CD4-positive, alpha-beta T cell treated with Interleukin-15 for 4 hours (primary cell): ENCODE data around the gene ACTG1.
A peak's percentile ranks its signal among the peaks of the same experiment; 100 is the strongest.

Source experiments
- DNase-seq: peaks from one replicate; pipeline ENCODE4 v3.0.0-alpha.2; 2020; ENCODE audit warnings: low spot score

ACTG1 gene

GRCh38 chr17:81494626-81495377 is 17.8 kb downstream of the ACTG1 start:
- DNase-seq = no peak

GRCh38 chr17:81493198-81494038 is 19.2 kb downstream of the ACTG1 start:
- DNase-seq = no peak

GRCh38 chr17:81492706-81493105 is 19.9 kb downstream of the ACTG1 start:
- no peak for DNase-seq

GRCh38 chr17:81492202-81492601 is 20.4 kb downstream of the ACTG1 start:
- no peak for DNase-seq

- DNase-seq = no peak
Observed at GRCh38 chr17:81491761-81492160, 20.8 kb downstream of the ACTG1 start.

- DNase-seq = no peak
Observed at GRCh38 chr17:81491181-81491581, 21.4 kb downstream of the ACTG1 start.

GRCh38 chr17:81489998-81490992 is 22.3 kb downstream of the ACTG1 start:
- DNase-seq = no peak

- no peak for DNase-seq
Observed at GRCh38 chr17:81489012-81489997, 23.3 kb downstream of the ACTG1 start.

GRCh38 chr17:81488276-81488860 is 24.2 kb downstream of the ACTG1 start:
- no peak for DNase-seq

GRCh38 chr17:81487487-81488275 is 24.9 kb downstream of the ACTG1 start:
- peak; percentile 74 for DNase-seq

- no peak for DNase-seq
Observed at GRCh38 chr17:81487089-81487486, 25.5 kb downstream of the ACTG1 start.

GRCh38 chr17:81486199-81486810 is 26.3 kb downstream of the ACTG1 start:
- DNase-seq = no peak

- peak; percentile 88 for DNase-seq
Observed at GRCh38 chr17:81484195-81484979, 28.2 kb downstream of the ACTG1 start.

- DNase-seq = no peak
Observed at GRCh38 chr17:81483862-81484194, 28.8 kb downstream of the ACTG1 start.

- no peak for DNase-seq
Observed at GRCh38 chr17:81483085-81483861, 29.3 kb downstream of the ACTG1 start.

- no peak for DNase-seq
Observed at GRCh38 chr17:81482673-81483072, 29.9 kb downstream of the ACTG1 start.

GRCh38 chr17:81481815-81482505 is 30.6 kb downstream of the ACTG1 start:
- DNase-seq = no peak
